AG10803 (cell line): ENCODE results near the gene SPINK4.

Experiments
- DNase-seq: peaks from one replicate; pipeline ENCODE4 v3.0.0; 2010; ENCODE audit warnings: low read depth
- H3K4me3 ChIP-seq: 2 replicates; pipeline ENCODE4 v1.5.1; 2011; ENCODE audit warnings: mild to moderate bottlenecking, low read length, control low read depth
- TF ChIP-seq, protein P1 (sequence below): conservative IDR thresholded peaks from 2 replicates; pipeline ENCODE4 v1.5.1; 2011; ENCODE audit warnings: mild to moderate bottlenecking, low read length, control low read depth, inconsistent platforms

Gene SPINK4

DNA sequence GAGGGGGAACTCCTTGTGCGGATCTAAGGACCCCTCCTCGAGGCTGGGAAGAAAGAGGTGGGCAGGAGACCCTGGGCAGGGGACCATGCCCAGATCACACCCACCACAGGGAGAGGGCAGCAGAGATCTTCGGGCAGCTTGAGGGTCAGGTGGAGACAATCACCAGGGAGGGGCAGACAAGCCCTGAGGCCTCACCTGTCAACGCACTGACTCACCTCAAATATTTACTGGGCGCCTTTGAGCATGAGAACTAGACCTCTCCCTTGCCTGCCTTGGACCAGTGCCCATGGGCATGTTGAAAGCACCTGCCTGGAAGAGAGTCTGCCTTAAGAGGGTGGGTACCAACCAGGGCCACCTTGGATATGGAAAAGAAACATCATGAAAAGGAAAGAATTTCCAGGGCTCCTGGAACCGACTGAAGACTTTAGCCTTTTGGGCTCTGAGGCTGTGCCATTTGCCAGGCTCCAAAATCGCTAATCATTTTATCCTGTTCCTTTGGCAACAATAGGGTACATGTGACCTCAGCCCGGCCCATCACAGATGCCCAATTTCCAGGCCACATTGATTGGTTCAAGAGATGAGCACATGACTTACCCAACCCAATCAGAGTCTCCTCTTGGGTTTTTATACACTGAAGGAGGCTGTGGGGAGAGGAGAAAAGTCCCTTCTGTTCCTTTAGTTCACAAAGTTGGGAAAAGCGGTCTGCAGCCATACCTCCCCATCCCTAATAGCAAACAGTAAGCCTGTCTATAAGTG lies 10.4 kb upstream of the SPINK4 start:
- TF ChIP-seq, protein P1, sequence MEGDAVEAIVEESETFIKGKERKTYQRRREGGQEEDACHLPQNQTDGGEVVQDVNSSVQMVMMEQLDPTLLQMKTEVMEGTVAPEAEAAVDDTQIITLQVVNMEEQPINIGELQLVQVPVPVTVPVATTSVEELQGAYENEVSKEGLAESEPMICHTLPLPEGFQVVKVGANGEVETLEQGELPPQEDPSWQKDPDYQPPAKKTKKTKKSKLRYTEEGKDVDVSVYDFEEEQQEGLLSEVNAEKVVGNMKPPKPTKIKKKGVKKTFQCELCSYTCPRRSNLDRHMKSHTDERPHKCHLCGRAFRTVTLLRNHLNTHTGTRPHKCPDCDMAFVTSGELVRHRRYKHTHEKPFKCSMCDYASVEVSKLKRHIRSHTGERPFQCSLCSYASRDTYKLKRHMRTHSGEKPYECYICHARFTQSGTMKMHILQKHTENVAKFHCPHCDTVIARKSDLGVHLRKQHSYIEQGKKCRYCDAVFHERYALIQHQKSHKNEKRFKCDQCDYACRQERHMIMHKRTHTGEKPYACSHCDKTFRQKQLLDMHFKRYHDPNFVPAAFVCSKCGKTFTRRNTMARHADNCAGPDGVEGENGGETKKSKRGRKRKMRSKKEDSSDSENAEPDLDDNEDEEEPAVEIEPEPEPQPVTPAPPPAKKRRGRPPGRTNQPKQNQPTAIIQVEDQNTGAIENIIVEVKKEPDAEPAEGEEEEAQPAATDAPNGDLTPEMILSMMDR, result no peak
- H3K4me3 ChIP-seq, result no peak overlapping the region
- no peak for DNase-seq

DNA sequence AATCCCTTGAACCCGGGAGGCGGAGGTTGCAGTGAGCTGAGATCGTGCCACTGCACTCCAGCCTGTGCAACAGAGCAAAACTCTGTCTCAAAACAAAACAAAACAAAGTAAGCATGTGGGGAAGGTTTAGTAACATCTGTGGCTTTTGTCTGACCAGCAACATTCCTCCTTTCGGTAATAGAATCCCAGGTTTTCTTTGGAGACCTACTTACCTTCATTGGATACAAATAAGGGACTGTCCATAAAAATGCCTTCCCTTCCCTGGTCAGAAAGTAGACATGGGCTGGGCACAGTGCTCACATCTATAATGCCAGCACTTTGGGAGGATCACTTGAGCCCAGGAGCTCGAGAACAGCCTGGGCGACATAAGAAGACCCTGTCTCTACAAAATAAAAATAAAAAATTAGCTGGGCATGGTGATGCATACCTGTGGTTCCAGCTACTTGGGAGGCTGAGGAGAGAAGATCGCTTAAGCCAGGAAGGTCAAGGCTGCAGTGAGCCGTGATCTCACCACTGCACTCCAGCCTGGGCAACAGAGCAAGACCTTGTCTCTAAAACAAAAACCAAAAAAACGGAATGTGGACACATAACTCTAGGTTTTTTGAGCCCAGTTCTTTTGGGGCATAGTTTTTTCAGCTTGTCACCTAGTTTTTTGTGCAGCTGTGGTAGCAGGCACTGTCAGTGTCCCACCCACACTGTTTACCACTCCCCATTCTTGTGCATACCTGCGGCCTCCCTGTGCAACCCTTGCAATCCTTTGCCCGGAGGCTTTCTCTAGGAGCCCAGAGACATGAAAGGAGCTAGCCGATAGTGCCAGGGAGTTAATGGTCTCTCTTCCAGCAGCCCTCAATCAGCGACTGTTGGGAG lies 9.0 kb upstream of the SPINK4 start:
- TF ChIP-seq, protein P1, result no peak
- no peak overlapping the region for H3K4me3 ChIP-seq
- DNase-seq, result peak; percentile 12

DNA sequence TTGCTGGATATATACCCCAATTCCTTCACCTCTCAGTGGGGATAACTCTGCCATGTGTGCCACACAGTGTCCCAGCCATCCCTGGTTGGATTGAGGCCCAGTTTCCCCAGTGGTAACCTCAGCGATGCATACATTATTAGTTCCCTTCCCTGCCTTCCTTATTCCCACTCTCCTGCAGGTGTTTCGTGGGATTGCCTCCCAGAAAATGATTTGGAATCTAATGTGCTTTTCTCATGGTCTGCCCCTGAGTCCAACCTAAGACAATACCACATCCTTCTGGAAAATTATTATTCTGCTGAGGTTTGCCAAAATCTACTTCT lies 8.4 kb upstream of the SPINK4 start:
- DNase-seq, result no peak
- TF ChIP-seq, protein P1, result no peak
- H3K4me3 ChIP-seq, result no peak overlapping the region

DNA sequence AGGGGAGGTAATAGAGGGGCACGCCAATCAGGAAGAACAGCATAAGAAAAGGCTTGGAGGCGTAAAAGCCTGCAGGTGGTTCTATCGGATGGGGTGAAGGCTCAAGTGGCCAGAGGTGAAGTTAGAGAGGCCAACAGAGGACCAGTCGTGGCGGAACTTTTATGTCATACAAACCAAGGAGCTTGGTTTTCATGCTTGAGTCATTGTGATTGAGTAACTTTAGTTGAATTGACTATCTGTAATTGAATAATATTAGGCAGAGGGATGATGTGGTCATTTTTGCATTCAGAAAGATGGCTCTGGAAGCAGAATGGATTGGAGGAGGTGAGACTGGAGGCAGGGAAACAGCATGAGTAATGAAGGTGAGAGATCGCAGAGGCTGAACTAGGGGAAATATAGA lies 7.2 kb upstream of the SPINK4 start:
- H3K4me3 ChIP-seq, result no peak overlapping the region
- TF ChIP-seq, protein P1, result no peak
- no peak for DNase-seq

DNA sequence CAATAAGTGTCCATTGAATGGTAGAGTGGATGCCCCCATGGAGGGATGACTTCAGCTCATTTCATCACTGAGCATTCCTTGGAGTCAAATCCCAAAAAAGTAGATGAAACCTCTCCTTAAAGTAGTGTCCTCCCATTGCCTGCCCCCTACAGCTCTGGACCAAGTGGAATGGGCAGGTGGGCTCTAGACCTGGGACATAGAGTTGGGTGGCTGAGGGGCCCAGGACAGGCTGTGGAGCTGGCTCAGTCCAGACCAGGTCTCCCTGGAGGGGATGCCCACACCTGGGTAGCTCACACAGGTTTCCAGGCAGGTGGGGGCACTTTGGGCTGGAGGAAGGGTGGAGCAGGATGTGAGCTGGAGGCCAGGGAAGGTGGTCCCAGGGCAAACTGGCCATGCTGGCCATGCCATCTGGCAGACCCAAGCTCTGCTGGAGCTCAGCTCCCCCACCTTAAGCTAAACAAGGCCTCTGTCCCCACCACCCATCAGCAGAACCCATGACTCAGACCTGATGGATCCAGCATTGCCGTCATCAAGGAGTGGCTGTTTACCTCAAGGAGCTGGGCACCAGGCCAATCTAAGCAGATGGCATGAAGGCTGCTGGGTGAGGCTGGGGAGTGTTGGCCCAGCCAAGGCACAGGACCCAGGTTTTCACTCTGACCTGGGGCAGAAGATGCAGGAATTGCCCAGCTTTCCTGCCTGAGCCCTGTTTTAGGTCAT lies 6.2 kb upstream of the SPINK4 start:
- TF ChIP-seq, protein P1, result no peak
- no peak overlapping the region for H3K4me3 ChIP-seq
- DNase-seq, result peak; percentile 84

DNA sequence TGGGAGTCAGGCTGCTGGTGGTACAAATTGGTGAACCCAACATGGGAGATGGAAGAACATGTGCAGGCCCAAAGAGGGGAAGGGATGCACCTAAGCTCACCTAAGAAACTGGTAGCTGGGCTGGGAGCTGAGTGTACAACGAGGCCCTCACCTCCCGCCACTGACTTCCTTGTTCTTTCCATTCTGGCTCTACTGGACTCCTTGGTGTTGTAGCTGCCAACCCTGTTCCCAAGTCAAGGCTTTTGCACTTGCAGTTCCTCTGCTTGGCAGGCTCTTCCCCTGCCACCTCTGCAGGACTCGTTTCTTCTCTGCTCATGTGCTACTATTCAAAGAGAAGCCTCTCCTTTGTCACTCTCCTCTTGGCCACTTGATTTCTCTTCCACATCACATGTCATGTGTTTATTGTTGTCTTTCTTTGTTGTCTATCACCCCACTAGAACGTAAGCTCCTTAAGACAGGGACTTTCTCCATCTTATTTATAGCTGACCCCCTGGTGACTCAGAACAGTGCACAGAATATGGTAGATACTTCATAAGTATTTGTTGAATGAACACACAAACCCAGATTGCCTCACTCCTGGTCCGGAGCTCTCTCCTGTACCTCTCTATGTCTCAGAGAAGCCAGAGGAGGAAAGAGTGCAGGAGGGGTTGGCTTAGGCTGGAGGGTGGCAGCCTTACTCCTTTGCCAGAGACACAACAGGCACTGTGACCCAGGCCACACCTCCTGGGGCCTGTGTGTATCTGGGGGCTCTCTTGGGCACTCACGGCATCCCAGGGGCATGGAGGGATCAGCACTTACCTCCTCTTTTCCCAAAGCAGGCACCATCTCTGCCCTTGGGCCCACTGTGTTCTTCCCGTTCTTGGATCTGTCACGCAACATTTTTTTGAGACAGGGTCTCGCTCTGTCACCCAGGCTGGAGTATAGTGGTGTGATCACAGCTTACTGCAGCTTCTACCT lies 5.2 kb upstream of the SPINK4 start:
- no peak overlapping the region for H3K4me3 ChIP-seq
- DNase-seq, result peak; percentile 9
- TF ChIP-seq, protein P1, result no peak
